Left lung (tissue), 10 donors: Measurements from ENCODE around the gene CASKIN1. TPM values are rescaled to one million over a fixed set of nuclear protein-coding genes. Genes with fewer than 3 reads are reported as not detected.

Experiments
- ATAC-seq: fragments of 200-7000 bp; cut with Tn5 transposase; one replicate; pipeline ENCODE4 v1.9.1; 2020; ENCODE audit warnings: moderate library complexity
- DNase-seq, 4 donors: peaks; one replicate each; pipeline ENCODE4 v3.0.0-alpha.2; 2013 to 2020
- H3K27ac ChIP-seq, 2 donors: fragments of 200-600 bp; sonication (generic) in 1 of 2; one replicate each; pipeline versions ENCODE4 v1.5.0 to v1.8.0; 2020 to 2021
- H3K27me3 ChIP-seq, 2 donors: fragments of 200-600 bp; sonication (generic) in 1 of 2; one replicate each; pipeline versions ENCODE4 v1.5.0 to v1.8.0; 2020 to 2021
- H3K36me3 ChIP-seq, 2 donors: fragments of 200-600 bp; sonication (generic) in 1 of 2; one replicate each; pipeline versions ENCODE4 v1.5.0 to v1.8.0; 2020 to 2021
- H3K4me1 ChIP-seq, 2 donors: fragments of 200-600 bp; one replicate each; pipeline ENCODE4 v1.8.0; 2021
- H3K4me3 ChIP-seq, 2 donors: fragments of 200-600 bp; sonication (generic) in 1 of 2; one replicate each; pipeline versions ENCODE4 v1.5.0 to v1.8.0; 2020 to 2021; ENCODE audit warnings: mild to moderate bottlenecking in 1 of 2
- H3K9me3 ChIP-seq, 2 donors: fragments of 200-600 bp; sonication (generic) in 1 of 2; one replicate each; pipeline versions ENCODE4 v1.5.0 to v1.8.0; 2020 to 2021
- intact Hi-C, 2 donors: fragments of 100-400 bp; cut with DNase I; formaldehyde crosslinking; loops; one replicate each; pipeline versions ENCODE4 v1.11.2 to v1.14.2; 2022
- polyA plus RNA-seq, 6 donors: library from polyadenylated mRNA; unstranded; fragments of 120-200 nt; gene quantifications; one replicate each; pipeline ENCODE4 v1.2.1, GENCODE V29; 2013; ENCODE audit not compliant: insufficient read length in 6 of 6
- total RNA-seq, 2 donors: library from RNA; stranded (reverse); fragmentation: NEBNext Ultra II Directional; extraction: Animal tissue kit (Norgen Biotek cat#: 25700); gene quantifications; one replicate each; pipeline ENCODE4 v1.2.1, GENCODE V29; 2021
- TF ChIP-seq, protein P1 (sequence below), 2 donors: fragments of 200-600 bp; sonication (generic) in 1 of 2; IDR thresholded peaks; one replicate each; pipeline versions ENCODE4 v1.5.0 to v1.8.0; 2021; ENCODE audit warnings: antibody characterized with exemption in 2 of 2
- donor health status: DM: no; HTN: yes; CAD: no.
- donor health status: DM: no; HTN: no; CAD: no.

The CASKIN1 gene
- total and polyA plus RNA-seq, 8 donors: 0.05 to 0.56 (median 0.32) TPM

DNA sequence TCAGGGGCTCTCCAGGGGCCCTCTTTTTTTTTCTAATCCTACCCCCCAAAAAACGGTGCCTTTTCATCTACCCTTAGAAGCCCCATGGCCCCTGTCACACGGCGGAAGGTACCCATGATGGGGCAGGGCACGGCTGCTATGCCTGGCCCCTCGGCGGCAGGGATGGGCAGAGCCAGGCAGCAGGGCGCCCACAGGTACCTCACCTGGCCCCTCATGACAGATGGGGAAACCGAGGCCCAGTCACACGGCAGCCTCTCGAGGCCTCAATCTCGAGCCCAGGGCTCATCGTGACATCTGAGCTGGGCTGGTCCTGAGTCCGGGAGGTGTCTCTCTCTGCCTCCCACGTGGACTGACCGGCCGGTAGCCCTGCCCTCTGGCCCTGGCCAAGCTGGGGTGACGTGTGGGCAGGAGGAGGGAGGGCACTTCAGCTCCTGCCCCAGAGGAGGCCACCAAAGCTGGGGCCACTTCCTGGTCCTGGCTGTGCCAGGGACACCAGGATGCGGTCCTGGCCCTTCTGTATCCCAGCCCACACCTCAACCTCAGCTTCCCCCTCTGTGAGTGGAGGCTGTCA is 29.3 kb downstream of the CASKIN1 start:
- ATAC-seq (no peak), DNase-seq (no peak)
- no peaks in the 10 kb centered on the region for H3K9me3 ChIP-seq
- H3K36me3 ChIP-seq: peaks cover 0 to 80% of the 10 kb centered on the region in 2 donors
- TF ChIP-seq, protein P1, sequence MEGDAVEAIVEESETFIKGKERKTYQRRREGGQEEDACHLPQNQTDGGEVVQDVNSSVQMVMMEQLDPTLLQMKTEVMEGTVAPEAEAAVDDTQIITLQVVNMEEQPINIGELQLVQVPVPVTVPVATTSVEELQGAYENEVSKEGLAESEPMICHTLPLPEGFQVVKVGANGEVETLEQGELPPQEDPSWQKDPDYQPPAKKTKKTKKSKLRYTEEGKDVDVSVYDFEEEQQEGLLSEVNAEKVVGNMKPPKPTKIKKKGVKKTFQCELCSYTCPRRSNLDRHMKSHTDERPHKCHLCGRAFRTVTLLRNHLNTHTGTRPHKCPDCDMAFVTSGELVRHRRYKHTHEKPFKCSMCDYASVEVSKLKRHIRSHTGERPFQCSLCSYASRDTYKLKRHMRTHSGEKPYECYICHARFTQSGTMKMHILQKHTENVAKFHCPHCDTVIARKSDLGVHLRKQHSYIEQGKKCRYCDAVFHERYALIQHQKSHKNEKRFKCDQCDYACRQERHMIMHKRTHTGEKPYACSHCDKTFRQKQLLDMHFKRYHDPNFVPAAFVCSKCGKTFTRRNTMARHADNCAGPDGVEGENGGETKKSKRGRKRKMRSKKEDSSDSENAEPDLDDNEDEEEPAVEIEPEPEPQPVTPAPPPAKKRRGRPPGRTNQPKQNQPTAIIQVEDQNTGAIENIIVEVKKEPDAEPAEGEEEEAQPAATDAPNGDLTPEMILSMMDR (IDR thresholded peaks at IDR 0.05): no peak
- peaks cover 0 to 1% of the 10 kb centered on the region in 2 donors for H3K4me1 ChIP-seq
- H3K4me3 ChIP-seq: no peak overlapping the region
- intact Hi-C loops: no loop called here
- H3K27me3 ChIP-seq: no peaks in the 10 kb centered on the region
- no peak overlapping the region for H3K27ac ChIP-seq

- H3K4me3 ChIP-seq: no peak overlapping the region
- intact Hi-C loops: no loop called here
- no peak for DNase-seq
- H3K36me3 ChIP-seq: peaks cover 0 to 74% of the 10 kb centered on the region in 2 donors
- no peak overlapping the region for H3K27ac ChIP-seq
- H3K9me3 ChIP-seq: no peaks in the 10 kb centered on the region
- no peaks in the 10 kb centered on the region for H3K27me3 ChIP-seq
- TF ChIP-seq, protein P1 (IDR thresholded peaks at IDR 0.05): no peak
- peaks cover 0 to 3% of the 10 kb centered on the region in 2 donors for H3K4me1 ChIP-seq
- ATAC-seq: no peak
These were observed 29.9 kb downstream of the CASKIN1 start for GRCh38 chr16:2166263-2167067.

DNA sequence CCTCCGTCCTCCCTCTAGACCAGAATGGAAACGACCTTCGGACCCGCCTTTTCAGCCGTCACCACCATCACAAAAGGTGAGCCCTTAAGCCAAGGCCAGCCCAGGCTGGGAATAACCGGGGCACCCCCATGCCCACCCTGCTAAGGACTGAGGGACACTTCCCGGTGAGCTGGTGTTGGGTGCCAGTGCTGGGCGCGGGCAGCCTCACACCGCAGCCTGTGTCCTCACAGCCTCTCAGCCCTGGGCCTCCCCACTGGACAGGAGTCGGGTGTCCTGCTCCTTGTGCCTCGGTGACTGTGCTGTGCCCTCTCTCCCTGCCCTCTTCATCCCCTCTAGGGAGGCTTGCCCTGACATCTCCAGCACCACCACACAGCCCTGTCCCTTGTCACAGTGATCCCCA is 30.5 kb downstream of the CASKIN1 start:
- Histone ChIP-seq H3K27me3 (no peaks in the 10 kb centered on the region), H3K4me3 (no peak overlapping the region), H3K36me3 (peaks cover 0 to 71% of the 10 kb centered on the region in 2 donors), H3K27ac (no peak overlapping the region), H3K4me1 (peaks cover 3 to 4% of the 10 kb centered on the region in 2 donors), H3K9me3 (no peaks in the 10 kb centered on the region)
- ATAC-seq (no peak), DNase-seq (no peak)
- TF ChIP-seq, protein P1 (IDR thresholded peaks at IDR 0.05): no peak
- intact Hi-C loops: no loop called here

- peaks cover 14 to 27% of the 10 kb centered on the region in 2 donors for H3K4me1 ChIP-seq
- no peaks in the 10 kb centered on the region for H3K27me3 ChIP-seq
- ATAC-seq (no peak), DNase-seq (no peak)
- no peaks in the 10 kb centered on the region for H3K9me3 ChIP-seq
- no peak overlapping the region for H3K27ac ChIP-seq
- TF ChIP-seq, protein P1 (IDR thresholded peaks at IDR 0.05): no peak
- H3K36me3 ChIP-seq: peaks cover 0 to 45% of the 10 kb centered on the region in 2 donors
- H3K4me3 ChIP-seq: no peak overlapping the region
- intact Hi-C loops: no loop called here
These were observed 33.1 kb downstream of the CASKIN1 start for GRCh38 chr16:2163211-2163881.

DNA sequence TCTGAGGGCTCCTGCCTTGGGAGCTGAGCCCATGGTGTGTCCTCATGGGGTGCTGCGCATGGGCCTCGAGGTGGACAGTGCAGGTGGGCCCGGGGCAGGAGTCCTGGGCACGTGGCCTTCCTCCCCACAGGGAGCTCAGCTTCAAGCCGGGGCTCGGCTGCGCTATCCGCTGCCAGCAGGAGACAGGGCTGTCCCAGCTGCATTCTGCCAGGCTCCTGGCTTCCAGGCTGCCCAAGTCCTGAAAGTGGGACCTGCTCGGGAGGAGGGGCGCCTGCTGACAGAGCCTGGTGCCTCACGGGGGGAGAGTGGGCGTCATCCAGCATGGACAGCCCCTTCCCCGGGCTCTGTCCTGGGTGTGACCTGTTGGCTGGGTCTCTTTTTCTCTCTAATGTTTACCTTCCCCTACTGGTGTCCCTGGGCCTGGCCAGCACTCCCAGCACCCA is 33.7 kb downstream of the CASKIN1 start:
- H3K4me3 ChIP-seq: no peak overlapping the region
- H3K36me3 ChIP-seq: peaks cover 0 to 39% of the 10 kb centered on the region in 2 donors
- no peaks in the 10 kb centered on the region for H3K9me3 ChIP-seq
- no peak overlapping the region for H3K27ac ChIP-seq
- H3K4me1 ChIP-seq: peaks cover 19 to 34% of the 10 kb centered on the region in 2 donors
- DNase-seq (no peak), ATAC-seq (no peak)
- TF ChIP-seq, protein P1 (IDR thresholded peaks at IDR 0.05): no peak
- intact Hi-C loops: no loop called here
- H3K27me3 ChIP-seq: no peaks in the 10 kb centered on the region
